Neural progenitor cell (in vitro differentiated cells): ENCODE measurements around the gene GLIPR2.

Experiments
- EZH2phosphoT487 ChIP-seq: fragments of 200-600 bp; sonication (generic); IDR thresholded peaks from 2 replicates; pipeline ENCODE4 v1.6.1; 2017; ENCODE audit warnings: antibody characterized with exemption
- TF ChIP-seq, protein P1 (sequence below): fragments of 200-600 bp; sonication (generic); IDR thresholded peaks from 2 replicates; pipeline ENCODE4 v1.5.1; 2017; ENCODE audit warnings: antibody characterized with exemption, mild to moderate bottlenecking

DNA sequence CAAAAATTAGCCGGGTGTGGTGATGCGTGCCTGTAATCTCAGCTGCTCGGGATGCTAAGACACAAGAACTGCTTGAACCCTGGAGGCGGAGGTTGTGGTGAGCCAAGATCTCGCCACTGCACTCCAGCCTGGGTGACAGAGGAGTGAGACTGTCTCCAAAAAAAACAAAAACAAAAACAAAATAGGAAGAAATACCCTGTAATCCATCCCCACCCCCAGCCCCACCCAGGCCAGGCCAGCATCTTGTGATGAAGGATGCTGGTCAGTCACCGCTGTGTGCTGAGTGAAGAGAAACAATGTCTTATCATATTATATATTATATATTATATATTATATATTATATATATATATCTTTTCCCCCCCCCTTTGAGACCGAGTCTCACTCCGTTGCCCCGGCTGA lies 17.2 kb downstream of the GLIPR2 start:
- TF ChIP-seq EZH2phosphoT487: no peak
- TF ChIP-seq, protein P1, sequence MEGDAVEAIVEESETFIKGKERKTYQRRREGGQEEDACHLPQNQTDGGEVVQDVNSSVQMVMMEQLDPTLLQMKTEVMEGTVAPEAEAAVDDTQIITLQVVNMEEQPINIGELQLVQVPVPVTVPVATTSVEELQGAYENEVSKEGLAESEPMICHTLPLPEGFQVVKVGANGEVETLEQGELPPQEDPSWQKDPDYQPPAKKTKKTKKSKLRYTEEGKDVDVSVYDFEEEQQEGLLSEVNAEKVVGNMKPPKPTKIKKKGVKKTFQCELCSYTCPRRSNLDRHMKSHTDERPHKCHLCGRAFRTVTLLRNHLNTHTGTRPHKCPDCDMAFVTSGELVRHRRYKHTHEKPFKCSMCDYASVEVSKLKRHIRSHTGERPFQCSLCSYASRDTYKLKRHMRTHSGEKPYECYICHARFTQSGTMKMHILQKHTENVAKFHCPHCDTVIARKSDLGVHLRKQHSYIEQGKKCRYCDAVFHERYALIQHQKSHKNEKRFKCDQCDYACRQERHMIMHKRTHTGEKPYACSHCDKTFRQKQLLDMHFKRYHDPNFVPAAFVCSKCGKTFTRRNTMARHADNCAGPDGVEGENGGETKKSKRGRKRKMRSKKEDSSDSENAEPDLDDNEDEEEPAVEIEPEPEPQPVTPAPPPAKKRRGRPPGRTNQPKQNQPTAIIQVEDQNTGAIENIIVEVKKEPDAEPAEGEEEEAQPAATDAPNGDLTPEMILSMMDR: no peak
